Myocyte (in vitro differentiated cells): Measurements from ENCODE around the gene ADGRG7. TPM values are rescaled to one million over a fixed set of nuclear protein-coding genes. Genes with fewer than 3 reads are reported as not detected.
"Not testable (repeated sequence)": the region's sequence is repeated elsewhere in the genome, so short reads cannot be mapped to it uniquely, and the experiment has no call there.

ENCODE experiments used
- DNase-seq: peaks from one replicate; pipeline ENCODE4 v3.0.0-alpha.2; 2012; ENCODE audit warnings: low read depth
- total RNA-seq: library from RNA; depleted of rRNA; stranded (reverse); fragments of >200 nt; gene quantifications from 2 replicates; pipeline ENCODE4 v1.2.3, GENCODE V29; 2014

Gene ADGRG7
- total RNA-seq, 1 donor from 2014 or later = not detected

DNA sequence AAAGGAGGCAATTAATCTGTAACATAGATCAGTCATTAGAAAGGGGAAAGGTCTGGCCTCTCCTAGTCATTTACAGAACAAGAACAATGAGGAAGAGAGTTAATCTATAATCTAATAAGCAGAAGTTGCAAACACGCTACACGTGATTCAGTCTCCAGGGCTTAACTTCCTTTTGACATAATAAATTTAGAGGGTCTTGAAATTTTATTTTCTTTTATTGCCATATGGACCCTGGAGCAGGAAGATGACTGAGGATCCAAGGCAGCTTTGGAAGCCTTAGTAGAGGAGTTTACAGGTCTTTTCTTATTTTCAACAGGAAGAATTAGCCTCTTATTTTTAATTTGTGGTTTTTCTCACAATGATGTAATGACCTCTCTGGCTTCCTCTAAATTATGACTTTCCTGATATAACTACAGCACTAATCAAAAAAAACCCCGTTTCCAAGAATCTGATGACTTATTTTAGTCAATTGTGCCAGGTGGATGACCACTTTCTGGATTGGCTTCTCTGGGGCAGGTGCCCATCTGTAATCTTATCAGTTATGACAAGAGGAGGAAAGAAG lies 32.2 kb downstream of the ADGRG7 start:
- DNase-seq = no peak

DNA sequence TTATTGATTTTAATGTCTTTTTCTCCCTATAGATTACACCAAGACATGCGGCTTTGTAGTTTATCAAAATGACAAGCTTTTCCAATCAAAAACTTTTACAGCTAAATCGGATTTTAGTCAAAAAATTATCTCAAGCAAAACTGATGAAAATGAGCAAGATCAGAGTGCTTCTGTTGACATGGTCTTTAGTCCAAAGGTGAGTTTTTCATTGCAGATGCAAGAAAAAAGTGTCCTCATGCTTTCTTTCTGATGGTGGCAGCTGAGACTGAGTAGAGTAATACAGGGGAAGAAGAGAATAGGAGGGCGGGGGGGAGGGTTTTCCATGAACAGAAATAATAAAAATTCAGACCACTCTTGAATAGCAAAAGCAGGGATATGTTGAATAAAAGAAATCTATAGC lies 36.5 kb downstream of the ADGRG7 start:
- no peak for DNase-seq

DNA sequence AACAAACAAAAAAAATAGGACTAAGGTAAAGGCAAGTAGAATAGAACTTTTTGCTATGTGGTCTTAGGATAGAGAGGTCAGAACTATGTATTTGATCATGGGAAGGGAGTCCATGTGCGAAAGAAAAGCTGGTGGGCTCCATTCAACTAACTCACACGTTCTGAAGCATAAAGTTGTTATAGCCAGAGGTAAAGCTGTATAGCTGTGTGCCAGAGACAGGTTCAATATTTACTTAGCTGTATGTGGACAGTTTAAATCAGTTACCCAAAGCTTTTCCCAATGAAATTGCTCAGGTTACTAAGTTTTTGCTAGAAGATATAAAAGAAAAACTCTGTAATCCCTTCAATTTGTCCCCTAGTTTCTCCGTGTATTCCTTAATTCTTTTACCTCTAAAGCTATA lies 37.8 kb downstream of the ADGRG7 start:
- DNase-seq = no peak

DNA sequence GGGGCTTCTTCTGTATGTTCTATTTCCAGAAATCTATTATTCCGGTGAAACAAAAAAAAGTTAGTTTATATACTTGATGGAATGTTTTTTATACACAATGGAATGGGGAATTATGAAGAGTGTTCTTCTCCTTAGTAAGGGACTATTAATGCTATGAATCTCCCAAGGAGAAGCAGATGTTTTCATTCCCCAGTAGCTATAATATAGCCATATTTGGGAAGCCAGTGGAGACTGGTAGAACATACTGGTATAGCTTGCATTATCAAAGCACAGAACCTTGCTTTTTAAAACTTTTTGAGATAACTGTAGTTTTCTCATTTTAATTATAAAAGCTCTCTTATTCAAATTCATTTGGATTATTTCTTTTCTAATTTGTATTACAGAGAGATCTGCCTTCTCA lies 38.3 kb downstream of the ADGRG7 start:
- no peak for DNase-seq

DNA sequence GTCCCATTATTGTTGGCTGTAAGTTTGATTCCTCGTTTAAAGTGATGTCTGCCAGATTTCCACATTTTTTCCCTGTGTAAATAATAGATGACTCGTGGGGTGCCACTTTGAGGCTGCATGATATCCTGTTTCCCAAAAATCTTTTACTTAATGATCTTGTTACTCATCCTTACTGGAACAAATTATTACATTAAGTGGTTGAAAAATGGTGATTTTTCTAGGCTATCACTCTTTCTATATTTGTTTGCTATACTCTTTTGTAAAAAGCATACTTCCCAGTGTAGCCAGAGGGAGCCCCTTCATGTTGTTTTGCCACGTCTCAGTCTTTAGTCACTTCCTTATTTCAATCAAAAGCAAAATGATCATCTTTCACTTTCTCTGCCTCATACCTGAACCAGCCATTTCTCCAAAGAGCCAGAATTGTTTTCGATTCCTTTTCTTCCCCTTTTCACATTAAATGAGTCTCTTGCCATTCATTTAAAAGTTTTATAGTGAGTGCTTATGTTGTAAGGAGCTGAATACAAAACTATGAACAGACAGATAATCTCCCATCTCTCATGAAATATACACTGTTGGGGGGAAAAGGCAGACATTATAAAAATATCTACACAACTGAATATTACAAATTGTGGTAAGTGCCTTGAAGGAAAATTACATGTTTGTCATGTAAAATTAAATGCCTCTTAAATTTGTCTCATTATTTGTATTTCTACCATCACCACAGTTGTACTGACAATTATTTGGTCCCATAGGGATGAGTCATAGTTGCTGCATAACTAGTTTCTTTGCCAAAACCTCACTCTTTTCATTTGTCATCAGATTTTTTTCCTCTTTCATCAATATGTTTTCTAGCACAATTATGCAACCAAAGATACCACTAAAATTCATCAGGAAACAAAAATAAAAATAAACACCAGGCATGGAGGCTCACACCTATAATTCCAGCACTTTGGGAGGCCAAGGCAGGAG lies 41.5 kb downstream of the ADGRG7 start:
- peak; percentile 51 for DNase-seq

DNA sequence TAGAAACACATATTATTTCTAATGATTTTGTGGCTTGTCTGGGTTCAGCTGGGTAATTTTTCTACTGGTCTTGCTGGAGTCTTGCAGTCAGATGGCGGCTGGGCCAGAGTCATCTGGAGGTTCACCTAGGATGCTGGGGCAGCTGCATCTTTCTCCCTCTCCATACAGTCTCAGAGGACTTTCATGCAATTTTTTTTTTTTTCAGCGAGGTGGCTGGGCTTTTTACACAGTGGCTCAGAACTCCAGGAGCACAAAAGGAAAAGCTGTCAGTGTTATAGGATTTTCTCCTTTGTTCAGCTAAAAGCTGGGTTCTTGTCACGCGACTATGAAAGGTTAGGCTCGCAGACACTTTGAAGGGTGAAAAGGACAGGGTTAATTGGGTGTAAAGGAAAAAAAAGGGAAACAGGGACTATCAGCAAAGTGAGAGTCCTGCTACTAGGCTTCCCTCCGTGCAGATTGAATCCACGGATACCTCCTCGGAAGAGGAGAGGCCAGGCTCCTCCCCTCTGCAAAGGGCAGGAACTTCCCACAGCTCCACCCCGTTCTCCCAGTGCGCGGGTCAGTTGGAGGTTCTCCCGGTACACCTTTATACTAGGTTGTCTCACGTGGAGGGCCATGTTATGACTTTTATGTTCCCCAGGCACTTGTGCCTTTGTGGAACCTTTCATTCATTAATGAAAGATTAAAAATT lies 44.3 kb downstream of the ADGRG7 start:
- DNase-seq = no peak

DNA sequence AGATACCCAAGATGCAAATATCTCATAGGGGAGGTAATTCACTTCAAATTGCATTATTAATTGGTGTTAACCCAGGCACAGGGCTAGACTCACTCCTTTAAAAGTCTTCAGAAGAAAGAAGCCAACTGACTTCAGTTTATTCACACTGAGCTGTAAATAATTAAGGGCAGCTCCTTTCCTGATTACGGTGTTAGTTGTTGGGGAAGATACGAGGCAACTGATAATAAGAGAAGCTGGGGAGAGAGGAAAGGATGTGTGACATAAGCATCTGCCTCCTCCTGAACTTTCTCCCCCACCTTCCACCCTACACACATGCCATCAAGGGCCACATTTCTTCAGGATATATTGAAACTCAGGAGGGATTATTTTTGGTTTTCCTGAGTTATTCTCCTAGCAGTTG lies 47.5 kb downstream of the ADGRG7 start:
- no peak for DNase-seq

DNA sequence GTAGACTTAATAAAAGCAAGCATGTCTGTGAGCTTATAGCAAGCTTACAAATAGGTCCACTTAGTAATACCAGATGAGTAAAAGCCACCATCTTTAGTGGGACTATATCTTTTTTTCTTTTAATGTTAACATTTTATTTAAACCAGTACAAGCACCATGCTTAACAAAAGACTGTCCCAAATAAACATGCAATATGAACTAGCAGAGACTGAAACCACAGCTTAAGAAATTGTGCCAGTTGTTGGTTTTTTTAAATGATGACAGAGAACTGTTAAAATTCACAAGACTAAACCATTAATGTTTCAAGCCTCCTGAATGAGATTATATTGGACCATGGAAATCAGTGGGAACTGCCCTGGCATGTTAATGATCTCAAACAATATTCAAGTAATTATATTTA lies 51.9 kb downstream of the ADGRG7 start:
- peak; percentile 60 for DNase-seq

DNA sequence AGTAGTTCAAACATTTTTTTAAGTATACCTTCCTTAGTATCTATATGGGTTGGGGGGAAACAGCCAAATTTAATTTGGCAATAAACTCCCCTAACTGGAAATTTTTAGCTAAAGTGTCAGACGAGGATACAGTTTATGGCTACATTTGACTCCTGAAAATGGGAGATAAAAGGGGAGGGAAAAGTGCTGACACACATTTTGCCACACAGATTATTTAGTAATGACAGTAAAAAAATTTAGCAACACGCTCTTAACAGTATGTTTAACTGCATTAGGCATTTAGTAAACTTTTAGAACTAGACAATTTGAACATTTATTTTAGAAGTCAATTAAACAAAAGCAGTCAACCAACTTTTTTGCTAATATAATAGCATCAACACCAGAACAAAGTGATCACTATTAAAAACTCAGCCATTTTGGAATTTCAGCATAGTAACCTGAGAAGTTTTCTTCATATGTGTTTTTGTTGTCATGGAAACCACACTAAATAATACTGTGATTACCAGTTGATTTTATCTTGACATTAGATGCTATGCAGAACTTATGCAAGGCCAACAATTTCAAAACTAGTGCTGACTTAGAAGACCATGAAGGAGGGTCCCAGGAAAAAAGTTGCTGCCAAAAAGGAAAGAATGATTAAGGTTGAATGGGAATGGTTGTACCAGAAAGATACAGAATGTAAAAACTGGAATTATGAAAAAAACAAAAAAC lies 52.9 kb downstream of the ADGRG7 start:
- DNase-seq = peak; percentile 12

DNA sequence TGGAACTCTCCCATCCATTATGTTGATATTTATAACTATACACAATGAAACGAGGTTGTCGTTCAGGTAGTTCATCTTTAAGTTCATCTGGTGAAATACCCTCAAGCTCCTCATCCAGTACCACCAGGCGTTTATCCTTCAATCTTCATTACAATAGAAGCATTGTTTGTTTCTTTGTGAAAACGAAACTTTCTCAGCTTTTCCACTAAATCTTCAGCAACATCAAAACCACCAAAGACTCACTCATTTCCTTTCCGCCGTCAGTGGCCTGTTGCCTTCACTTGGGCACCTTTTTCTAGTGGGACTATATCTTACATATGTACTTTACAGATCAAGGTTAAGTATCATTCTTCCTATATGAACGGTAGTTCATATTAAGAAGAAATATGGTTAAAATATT lies 55.8 kb downstream of the ADGRG7 start:
- no peak for DNase-seq

DNA sequence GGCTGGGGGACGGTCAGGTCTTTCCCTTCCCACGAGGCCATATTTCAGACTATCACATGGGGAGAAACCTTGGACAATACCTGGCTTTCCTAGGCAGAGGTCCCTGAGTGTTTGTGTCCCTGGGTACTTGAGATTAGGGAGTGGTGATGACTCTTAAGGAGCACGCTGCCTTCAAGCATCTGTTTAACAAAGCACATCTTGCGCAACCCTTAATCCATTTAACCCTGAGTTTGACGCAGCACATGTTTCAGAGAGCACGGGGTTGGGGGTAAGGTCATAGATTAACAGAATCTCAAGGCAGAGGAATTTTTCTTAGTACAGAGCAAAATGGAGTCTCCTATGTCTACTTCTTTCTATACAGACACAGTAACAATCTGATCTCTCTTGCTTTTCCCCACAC lies 57.3 kb downstream of the ADGRG7 start:
- DNase-seq = not testable (repeated sequence)

DNA sequence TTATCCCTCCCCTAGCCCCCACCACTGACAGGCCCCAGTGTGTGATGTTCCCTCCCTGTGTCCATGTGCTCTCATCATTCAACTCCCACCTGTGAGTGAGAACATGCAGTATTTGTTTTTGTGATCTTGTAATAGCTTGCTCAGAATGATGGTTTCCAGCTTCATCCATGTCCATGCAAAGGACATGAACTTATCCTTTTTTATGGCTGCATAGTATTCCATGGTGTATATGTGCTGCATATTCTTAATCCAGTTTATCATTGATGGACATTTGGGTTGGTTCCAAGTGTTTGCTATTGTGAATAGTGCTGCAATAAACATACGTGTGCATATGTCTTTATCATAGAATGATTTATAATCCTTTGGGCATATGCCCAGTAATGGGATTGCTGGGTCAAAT lies 57.9 kb downstream of the ADGRG7 start:
- not testable (repeated sequence) for DNase-seq

DNA sequence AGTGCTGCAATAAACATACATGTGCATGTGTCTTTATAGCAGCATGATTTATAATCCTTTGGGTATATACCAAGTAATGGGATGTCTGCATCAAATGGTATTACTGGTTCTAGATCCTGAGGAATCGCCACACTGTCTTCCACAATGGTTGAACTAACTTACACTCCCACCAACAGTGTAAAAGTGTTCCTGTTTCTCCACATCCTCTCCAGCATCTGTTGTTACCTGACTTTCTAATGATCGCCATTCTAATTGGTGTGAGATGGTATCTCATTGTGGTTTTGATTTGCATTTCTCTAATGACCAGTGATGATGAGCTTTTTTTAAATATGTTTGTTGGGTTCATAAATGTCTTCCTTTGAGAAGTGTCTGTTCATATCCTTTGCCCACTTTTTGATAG lies 61.6 kb downstream of the ADGRG7 start:
- not testable (repeated sequence) for DNase-seq

DNA sequence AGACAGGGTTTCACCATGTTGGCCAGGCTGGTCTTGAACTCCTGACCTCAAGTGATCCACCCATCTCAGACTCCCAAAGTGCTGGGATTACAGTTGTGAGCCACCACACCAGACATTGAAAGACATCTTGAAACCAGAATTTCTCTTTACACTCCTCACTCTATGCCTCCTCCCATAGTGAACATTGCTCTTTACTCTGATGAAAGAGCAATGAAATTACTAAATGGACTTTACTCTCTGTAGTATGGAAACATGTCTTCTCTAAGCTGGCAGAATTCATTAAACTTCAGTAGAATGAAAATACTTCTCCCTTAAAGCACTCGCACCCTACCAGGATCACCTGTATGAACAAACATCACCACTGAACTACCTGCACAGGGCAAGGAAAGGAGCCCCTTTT lies 72.1 kb downstream of the ADGRG7 start:
- DNase-seq = no peak

DNA sequence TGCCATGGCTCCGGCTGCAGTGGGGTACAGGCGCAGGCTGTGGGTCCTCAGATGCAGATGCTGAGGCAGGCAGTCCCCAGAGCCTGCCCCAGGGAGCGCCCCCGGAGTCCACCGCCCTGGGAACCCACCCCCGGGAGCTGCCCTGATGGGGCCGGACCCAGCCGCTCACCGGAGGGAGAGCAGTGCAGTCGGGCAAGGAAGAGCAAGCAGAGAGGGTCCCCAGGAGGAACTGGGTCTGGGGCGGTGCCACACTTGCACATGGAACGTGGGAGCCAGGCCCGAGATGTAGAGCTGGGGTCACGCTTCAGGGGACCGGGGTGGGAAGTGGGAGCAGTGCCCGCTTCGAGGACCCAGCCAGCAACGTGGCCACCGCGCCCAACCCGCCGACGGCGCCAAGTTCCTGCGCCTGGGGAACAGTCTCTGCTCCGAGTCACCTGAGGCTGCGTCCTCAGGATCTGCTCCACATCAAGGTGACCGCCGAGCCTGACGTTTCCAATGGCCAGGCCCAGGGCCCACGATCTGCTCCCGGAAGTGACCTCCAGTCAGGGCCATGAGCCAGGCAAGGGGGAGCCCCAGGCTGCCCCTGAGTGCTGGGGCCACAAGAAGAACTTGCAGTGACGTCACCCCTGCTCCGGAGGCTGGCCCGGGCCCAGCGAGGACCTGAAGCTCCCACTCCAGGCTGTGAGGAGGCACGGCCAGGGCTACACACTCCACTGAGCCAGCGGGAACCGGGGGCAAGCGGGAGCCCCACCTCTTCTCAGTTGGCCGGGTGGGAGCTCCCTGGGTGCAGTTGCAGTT lies 72.9 kb downstream of the ADGRG7 start:
- DNase-seq = no peak

DNA sequence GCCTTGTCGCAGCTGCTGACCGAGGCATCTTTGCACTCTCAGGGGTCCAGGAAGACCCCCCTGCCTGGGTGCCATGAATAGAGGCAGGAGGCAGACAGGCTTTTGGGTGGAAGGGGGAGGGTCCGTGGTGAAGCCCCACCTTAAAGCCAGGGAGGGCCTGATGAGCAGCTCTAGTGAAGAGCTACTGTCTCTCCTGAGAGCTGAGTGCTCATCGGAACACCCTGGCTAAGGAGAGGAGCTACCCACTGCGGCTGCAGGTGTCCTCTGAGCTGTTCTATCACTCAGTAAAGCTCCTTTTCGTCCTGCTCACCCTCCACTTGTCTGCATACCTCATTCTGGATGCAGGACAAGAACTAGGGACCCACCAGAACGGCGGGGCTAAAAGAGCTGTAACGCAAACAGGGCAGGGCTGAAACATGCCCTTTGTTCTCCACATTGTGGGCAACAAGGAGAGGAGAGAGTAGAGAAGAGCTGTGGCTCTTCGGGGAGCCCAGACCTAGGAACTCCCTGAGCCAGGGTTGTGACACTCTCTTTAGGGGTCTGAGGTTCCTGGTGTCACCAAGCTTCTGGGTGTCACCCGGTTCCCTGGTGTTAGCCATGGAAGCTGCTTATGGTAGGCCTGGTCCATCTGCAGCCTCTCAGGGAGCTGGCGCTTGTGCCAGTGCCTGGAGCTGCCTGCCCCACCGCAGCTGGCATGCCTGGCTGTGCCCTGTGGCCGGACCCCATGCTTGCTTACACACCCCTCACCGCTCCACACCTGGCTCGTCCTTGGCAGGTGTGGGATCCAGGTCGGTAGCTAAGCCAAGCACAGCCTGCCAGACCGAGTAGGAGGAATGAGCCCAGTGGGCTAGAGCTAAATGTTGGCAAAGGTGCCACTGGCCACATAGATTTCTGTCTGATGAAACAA lies 73.7 kb downstream of the ADGRG7 start:
- no peak for DNase-seq

DNA sequence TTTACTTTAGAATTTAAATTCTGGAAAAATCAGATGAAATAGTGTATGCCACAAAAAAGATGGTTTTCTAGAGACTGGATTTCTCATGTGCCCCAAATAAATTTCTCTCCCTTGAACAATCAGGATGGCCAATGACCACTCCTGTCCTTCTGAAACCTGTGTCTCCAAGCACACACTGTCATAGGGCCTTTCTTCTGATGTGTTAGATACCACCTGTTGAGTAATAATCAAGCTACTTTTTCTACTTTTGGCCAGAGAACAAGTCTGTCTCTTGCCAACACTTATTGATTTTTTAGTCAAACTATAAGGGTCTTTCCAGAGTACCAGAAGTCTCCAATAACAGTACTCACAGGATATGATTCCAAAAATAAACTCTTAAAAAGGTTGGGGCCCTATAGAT lies 83.8 kb downstream of the ADGRG7 start:
- DNase-seq = no peak

DNA sequence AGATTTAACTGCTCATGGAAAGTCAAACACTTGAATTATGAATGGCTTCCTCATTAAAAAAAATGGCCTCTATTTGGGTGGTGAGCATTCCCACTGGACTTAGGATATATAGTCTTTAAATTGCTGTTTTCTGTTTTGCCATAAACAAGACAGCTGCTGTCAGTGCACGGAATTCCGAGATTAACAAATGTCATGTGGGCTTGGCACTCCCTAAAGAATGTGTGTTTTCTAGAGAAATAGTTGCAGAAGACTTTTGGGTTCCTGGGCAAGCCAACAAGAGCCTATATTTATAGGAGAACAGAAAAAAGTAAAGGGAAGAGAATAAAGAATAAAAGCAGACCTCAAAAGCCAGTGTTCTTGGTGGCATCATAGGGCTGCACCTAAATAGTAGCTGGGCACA lies 86.3 kb downstream of the ADGRG7 start:
- peak; percentile 24 for DNase-seq

DNA sequence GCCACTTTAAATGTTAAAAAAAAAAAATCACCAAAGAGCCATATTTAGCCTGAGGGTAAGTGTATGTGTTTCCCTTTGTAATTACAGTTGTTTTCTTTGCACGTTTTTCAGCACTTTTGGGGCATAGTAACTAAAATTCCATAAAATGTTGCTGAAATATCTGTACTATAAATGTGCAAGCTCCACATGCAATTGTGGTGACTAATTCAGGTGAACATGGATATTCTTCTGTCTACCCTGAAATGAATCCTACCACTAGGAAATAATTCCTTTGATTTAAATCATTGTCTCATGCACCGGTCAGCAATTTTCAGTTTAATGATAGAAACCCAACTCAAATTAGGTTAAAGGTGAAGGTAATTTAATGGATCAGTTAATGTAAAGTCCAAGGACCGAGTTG lies 86.8 kb downstream of the ADGRG7 start:
- no peak for DNase-seq

DNA sequence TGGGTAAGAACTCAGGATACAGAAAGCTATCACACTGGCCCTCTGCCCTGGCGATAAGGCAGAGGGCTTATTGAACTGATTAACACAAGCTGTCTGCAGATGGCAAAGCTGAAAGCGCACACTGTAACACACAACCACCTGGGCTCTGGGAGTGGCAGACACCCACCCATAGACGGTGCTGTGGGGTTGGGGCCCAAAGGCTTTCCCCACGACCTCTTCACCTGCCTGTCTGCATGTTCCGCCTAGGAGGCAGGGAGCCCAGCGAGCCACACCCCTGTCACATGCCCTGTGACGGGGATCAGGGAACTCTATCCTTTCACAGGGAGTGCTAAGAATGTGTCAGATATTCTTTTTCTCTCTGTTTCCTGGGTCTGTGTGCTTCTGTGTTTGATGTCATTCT lies 87.8 kb downstream of the ADGRG7 start:
- DNase-seq = peak; percentile 13
